Measurements from ENCODE around the gene FCHO2.

DNA sequence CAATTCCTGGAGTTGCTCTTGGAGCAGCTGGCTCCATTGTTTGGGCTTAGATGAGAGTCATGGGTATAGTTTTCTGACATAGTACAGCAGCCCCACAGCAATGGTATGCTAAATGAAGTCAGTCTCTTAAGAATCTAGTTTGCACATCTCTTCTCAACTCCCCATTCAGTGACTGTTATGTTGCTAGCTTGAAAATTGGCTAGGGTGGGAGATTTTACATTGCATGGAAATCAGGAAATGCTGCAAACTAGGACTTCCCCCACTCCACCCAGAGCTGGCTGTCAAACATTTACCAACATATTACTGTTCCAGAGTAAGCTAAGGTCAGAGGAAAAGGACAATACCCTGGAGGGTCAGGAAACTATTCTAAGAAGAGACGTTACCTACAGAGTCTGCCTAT lies 17.6 kb upstream of the FCHO2 start:
- no peak for TF ChIP-seq REST (IDR thresholded peaks at IDR 0.05; ENCODE audit: insufficient read depth in 1 of 2, low read depth in 2 of 2, low read length in 2 of 2)
- no peak for TF ChIP-seq FOXP2 (optimal IDR thresholded peaks at IDR 0.05; ENCODE audit: borderline replicate concordance, extremely low read depth, extremely low read length, insufficient read depth)
- no peak for TF ChIP-seq SIN3A (IDR thresholded peaks at IDR 0.05; ENCODE audit: borderline replicate concordance, insufficient read depth, low read length)
- no peak for TF ChIP-seq TAF1 (IDR thresholded peaks at IDR 0.05; ENCODE audit: borderline replicate concordance, insufficient read depth, low read length)
